Measurements from ENCODE around the gene FAM111A. TPM values are rescaled to one million over a fixed set of nuclear protein-coding genes. Genes with fewer than 3 reads are reported as not detected.
A peak's percentile ranks its signal among the peaks of the same experiment; 100 is the strongest.
"Not testable (repeated sequence)": the region's sequence is repeated elsewhere in the genome, so short reads cannot be mapped to it uniquely, and the experiment has no call there.

The FAM111A gene
- total RNA-seq, 1 donor from 2014 or later = 44.7 TPM

GRCh38 chr11:59106363-59107336, 36.0 kb upstream of the FAM111A start, which contains the start of gene FAM111B:
Gene FAM111B, plus strand, starts transcription at chr11:59107237. Its CDS starts 2,389 bp downstream, at chr11:59109626.
- DNase-seq (ENCODE audit: low read depth) = peak; percentile 61
- H3K4me3 ChIP-seq (ENCODE audit: low read depth, low read length) = peak within 1 kb of the TSS; percentile 63
- TF ChIP-seq CTCF (conservative IDR thresholded peaks at IDR 0.05; ENCODE audit: low read depth, low read length) = no peak

GRCh38 chr11:59107721-59108120, 34.9 kb upstream of the FAM111A start:
- not testable (repeated sequence) for DNase-seq (ENCODE audit: low read depth)
- H3K4me3 ChIP-seq (ENCODE audit: low read depth, low read length) = peak overlapping the region; percentile 63

- no peak for TF ChIP-seq CTCF (conservative IDR thresholded peaks at IDR 0.05; ENCODE audit: low read depth, low read length)
- no peak for DNase-seq (ENCODE audit: low read depth)
These were observed 30.2 kb upstream of the FAM111A start for GRCh38 chr11:59112494-59112893.

GRCh38 chr11:59114344-59114743, 28.3 kb upstream of the FAM111A start:
- no peak for TF ChIP-seq CTCF (conservative IDR thresholded peaks at IDR 0.05; ENCODE audit: low read depth, low read length)
- no peak for DNase-seq (ENCODE audit: low read depth)
- no peak overlapping the region for H3K4me3 ChIP-seq (ENCODE audit: low read depth, low read length)

More at GRCh38 chr11:59112494-59112893, 30.2 kb upstream of the FAM111A start:
- H3K4me3 ChIP-seq (ENCODE audit: low read depth, low read length) = no peak overlapping the region

GRCh38 chr11:59115553-59115952, 27.1 kb upstream of the FAM111A start:
- no peak overlapping the region for H3K4me3 ChIP-seq (ENCODE audit: low read depth, low read length)
- no peak for TF ChIP-seq CTCF (conservative IDR thresholded peaks at IDR 0.05; ENCODE audit: low read depth, low read length)
- no peak for DNase-seq (ENCODE audit: low read depth)

- no peak for DNase-seq (ENCODE audit: low read depth)
- no peak for TF ChIP-seq CTCF (conservative IDR thresholded peaks at IDR 0.05; ENCODE audit: low read depth, low read length)
- H3K4me3 ChIP-seq (ENCODE audit: low read depth, low read length) = no peak overlapping the region
These were observed 24.9 kb upstream of the FAM111A start for GRCh38 chr11:59117774-59118173.

- TF ChIP-seq CTCF (conservative IDR thresholded peaks at IDR 0.05; ENCODE audit: low read depth, low read length) = no peak
- DNase-seq (ENCODE audit: low read depth) = no peak
- no peak overlapping the region for H3K4me3 ChIP-seq (ENCODE audit: low read depth, low read length)
These were observed 22.8 kb upstream of the FAM111A start for GRCh38 chr11:59119826-59120225.
